ENCODE results near the gene UBE3A. TPM values are rescaled to one million over a fixed set of nuclear protein-coding genes. Genes with fewer than 3 reads are reported as not detected.
"Not testable (repeated sequence)": the region's sequence is repeated elsewhere in the genome, so short reads cannot be mapped to it uniquely, and the experiment has no call there.

UBE3A gene
- total RNA-seq = 287 TPM

- peak; percentile 87 for DNase-seq
Observed at GRCh38 chr15:25438601-25439368, at the start of gene UBE3A. Gene UBE3A (minus strand): TSS chr15:25439024. CDS start chr15:25409107, 29,917 bp downstream.

GRCh38 chr15:25487226-25487884 lies 48.5 kb upstream of the UBE3A start:
- DNase-seq = no peak

- DNase-seq = no peak
Observed at GRCh38 chr15:25486051-25486450, 47.2 kb upstream of the UBE3A start.

- peak; percentile 62 for DNase-seq
Observed at GRCh38 chr15:25481208-25481859, 42.5 kb upstream of the UBE3A start.

GRCh38 chr15:25478313-25478712 lies 39.5 kb upstream of the UBE3A start:
- DNase-seq = no peak

GRCh38 chr15:25477816-25478215 lies 39.0 kb upstream of the UBE3A start:
- no peak for DNase-seq

GRCh38 chr15:25474251-25474650 lies 35.4 kb upstream of the UBE3A start:
- no peak for DNase-seq

- no peak for DNase-seq
Observed at GRCh38 chr15:25470230-25470629, 31.4 kb upstream of the UBE3A start.

GRCh38 chr15:25469377-25469776 lies 30.6 kb upstream of the UBE3A start:
- DNase-seq = no peak

GRCh38 chr15:25468611-25469010 lies 29.8 kb upstream of the UBE3A start:
- no peak for DNase-seq

GRCh38 chr15:25465835-25466234 lies 27.0 kb upstream of the UBE3A start:
- DNase-seq = no peak

GRCh38 chr15:25464784-25465183 lies 26.0 kb upstream of the UBE3A start:
- DNase-seq = no peak

- DNase-seq = no peak
Observed at GRCh38 chr15:25464383-25464782, 25.6 kb upstream of the UBE3A start.

- no peak for DNase-seq
Observed at GRCh38 chr15:25456196-25456595, 17.4 kb upstream of the UBE3A start.

GRCh38 chr15:25455226-25455625 lies 16.4 kb upstream of the UBE3A start:
- no peak for DNase-seq

- DNase-seq = no peak
Observed at GRCh38 chr15:25454771-25455170, 15.9 kb upstream of the UBE3A start.

- not testable (repeated sequence) for DNase-seq
Observed at GRCh38 chr15:25453246-25453645, 14.4 kb upstream of the UBE3A start.

GRCh38 chr15:25451501-25451900 lies 12.7 kb upstream of the UBE3A start:
- DNase-seq = no peak

GRCh38 chr15:25450163-25450562 lies 11.3 kb upstream of the UBE3A start:
- DNase-seq = no peak

GRCh38 chr15:25446076-25446475 lies 7.3 kb upstream of the UBE3A start:
- no peak for DNase-seq

GRCh38 chr15:25445412-25445811 lies 6.6 kb upstream of the UBE3A start:
- no peak for DNase-seq

GRCh38 chr15:25441111-25441510 lies 2.3 kb upstream of the UBE3A start:
- DNase-seq = no peak

- DNase-seq = no peak
Observed at GRCh38 chr15:25439369-25439836, 579 bp upstream of the UBE3A start.

Measured in occipital lobe (tissue), 2 donors.